Adrenal gland (tissue), 5 donors: ENCODE data around the gene RASA4B.
"Not testable (repeated sequence)": the region's sequence is repeated elsewhere in the genome, so short reads cannot be mapped to it uniquely, and the experiment has no call there.

ENCODE experiments used
- CTCF ChIP-seq, 6 experiments: fragments of 450-650 bp in 4 of 6; fragments of 200-600 bp in 2 of 6; sonication (generic) in 1 of 6; IDR thresholded peaks; 1 replicate in 5 of 6; 2 replicates in 1 of 6; pipeline versions ENCODE4 v1.5.1 to v1.8.0; 2016 to 2021; ENCODE audit warnings: antibody characterized with exemption in 6 of 6, mild to moderate bottlenecking in 2 of 6, moderate library complexity in 1 of 6
- POLR2A ChIP-seq, 2 donors: fragments of 450-650 bp; IDR thresholded peaks; one replicate each; pipeline ENCODE4 v1.6.1; 2017; ENCODE audit warnings: antibody characterized with exemption in 2 of 2, mild to moderate bottlenecking in 2 of 2, moderate library complexity in 1 of 2
- donor health status: DM: no; HTN: no; CAD: no.

- TF ChIP-seq CTCF, POLR2A (IDR thresholded peaks at IDR 0.05): not testable (repeated sequence)
Observed at GRCh38 chr7:102507410-102508088, 10.0 kb downstream of the RASA4B start.
